AG04449 (cell line): ENCODE measurements around the gene C12orf75.
"Not testable (repeated sequence)": the region's sequence is repeated elsewhere in the genome, so short reads cannot be mapped to it uniquely, and the experiment has no call there.

Source experiments
- CTCF ChIA-PET: fragments of 350-600 bp; formaldehyde crosslinking; extraction: SDS; loops from one replicate; lab custom pipeline; 2021; ENCODE audit warnings: antibody characterized with exemption; lab: Yijun Ruan, JAX
- POLR2A ChIA-PET: fragments of 400-600, 350-600 bp; formaldehyde crosslinking; extraction: SDS; loops from one replicate; lab custom pipeline; 2020; ENCODE audit warnings: antibody characterized with exemption, inconsistent platforms; lab: Yijun Ruan, JAX
- DNase-seq: peaks from one replicate; pipeline ENCODE4 v3.0.0-alpha.2; 2010; ENCODE audit warnings: low read depth, low spot score
- H3K4me3 ChIP-seq: 2 replicates; pipeline ENCODE4 v1.5.1; 2011; ENCODE audit warnings: low read depth, mild to moderate bottlenecking, control low read depth, low read length
- TF ChIP-seq, protein P1 (sequence below): IDR thresholded peaks from one replicate; pipeline ENCODE4 v1.5.1; 2011; ENCODE audit warnings: mild to moderate bottlenecking, moderate library complexity, low read length, control low read depth, inconsistent platforms; ENCODE audit not compliant: insufficient read depth; ENCODE audit errors: missing control alignments

The C12orf75 gene

DNA sequence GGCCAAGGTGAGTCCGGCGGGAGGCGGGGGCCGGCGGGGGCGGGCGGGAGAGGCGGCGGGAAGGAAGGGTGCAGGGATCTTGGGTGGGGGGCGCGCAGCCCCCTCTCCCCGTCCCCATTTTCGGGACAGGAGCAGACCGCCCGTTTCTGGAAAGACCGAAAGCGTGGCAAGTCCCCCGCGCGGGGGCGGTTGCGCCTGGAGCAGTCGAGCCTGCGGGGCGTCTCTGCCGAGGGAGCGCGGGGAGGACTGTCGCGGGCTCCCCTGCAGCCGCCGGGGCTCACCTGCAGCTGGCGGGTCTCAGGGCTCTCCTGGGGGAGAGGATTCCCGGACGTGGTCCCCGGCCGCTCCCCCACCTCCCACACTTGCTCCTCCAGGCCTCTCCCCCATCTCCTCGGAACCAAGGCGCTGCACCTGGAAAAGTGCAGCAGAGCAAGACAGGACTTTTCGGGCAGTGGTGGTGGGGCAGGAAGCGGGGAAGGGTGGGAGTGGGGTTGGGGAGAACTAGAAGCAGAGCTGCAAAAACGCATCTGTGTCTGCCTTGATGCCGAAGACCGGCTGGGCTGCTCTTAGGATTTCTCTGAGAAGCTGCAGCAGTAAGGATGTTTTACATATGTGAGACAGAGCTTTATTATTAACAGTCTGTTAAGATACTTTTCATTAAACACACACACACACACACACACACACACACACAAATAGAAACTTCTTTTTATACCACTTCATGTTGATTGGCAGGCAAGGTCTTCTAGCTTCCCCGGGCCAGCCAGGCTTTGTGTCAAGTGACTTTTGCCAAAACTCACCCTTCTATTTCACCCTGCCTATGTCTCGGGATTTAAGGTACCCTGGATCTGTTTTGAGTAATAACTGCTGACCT is 677 bp downstream of the C12orf75 start:
- ChIA-PET CTCF (interaction anchor here (0.7 to 2.1 kb wide), 7 partner anchors 10 to 74 kb away, joined by 3 to 12 read pairs (median 3); no protein-coding TSS in a partner anchor), POLR2A (interaction anchor here (1.0 to 1.9 kb wide), 5 partner anchors 10 to 96 kb away, joined by 3 to 10 read pairs (median 4); partner anchors contain the start of gene APPL2)
- no peak for DNase-seq
- peak overlapping the region; percentile 74 for H3K4me3 ChIP-seq
- TF ChIP-seq, protein P1, sequence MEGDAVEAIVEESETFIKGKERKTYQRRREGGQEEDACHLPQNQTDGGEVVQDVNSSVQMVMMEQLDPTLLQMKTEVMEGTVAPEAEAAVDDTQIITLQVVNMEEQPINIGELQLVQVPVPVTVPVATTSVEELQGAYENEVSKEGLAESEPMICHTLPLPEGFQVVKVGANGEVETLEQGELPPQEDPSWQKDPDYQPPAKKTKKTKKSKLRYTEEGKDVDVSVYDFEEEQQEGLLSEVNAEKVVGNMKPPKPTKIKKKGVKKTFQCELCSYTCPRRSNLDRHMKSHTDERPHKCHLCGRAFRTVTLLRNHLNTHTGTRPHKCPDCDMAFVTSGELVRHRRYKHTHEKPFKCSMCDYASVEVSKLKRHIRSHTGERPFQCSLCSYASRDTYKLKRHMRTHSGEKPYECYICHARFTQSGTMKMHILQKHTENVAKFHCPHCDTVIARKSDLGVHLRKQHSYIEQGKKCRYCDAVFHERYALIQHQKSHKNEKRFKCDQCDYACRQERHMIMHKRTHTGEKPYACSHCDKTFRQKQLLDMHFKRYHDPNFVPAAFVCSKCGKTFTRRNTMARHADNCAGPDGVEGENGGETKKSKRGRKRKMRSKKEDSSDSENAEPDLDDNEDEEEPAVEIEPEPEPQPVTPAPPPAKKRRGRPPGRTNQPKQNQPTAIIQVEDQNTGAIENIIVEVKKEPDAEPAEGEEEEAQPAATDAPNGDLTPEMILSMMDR = no peak

DNA sequence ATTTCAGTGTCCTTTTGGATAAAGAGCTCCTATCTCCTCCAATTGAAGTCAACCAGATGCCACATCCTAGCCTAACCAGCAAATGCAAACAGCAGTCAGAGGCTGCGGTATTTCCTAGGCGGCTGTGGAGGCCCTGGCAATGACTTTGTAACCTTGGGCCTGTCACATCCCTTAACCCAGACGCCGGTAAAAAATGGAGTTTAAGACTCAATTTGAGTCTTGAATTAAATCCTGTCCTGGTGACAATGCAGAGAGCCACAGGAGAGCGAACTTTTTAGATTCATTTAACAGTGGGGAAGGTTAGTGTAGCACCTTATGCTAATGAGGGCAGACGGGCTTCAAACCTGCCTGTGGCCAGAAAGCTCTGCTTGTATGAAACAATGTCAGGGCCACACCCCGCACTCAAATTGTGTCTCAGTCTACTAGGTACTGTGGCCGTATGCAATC is 1.3 kb downstream of the C12orf75 start:
- peak overlapping the region; percentile 74 for H3K4me3 ChIP-seq
- DNase-seq = no peak
- CTCF ChIA-PET = interaction anchor here (0.7 to 2.1 kb wide), 6 partner anchors 11 to 52 kb away, joined by 3 to 12 read pairs (median 3); no protein-coding TSS in a partner anchor
- TF ChIP-seq, protein P1 = no peak
- POLR2A ChIA-PET = interaction anchor here (1.0 to 1.9 kb wide), 6 partner anchors 11 to 96 kb away, joined by 3 to 10 read pairs (median 4); partner anchors contain the start of gene APPL2

DNA sequence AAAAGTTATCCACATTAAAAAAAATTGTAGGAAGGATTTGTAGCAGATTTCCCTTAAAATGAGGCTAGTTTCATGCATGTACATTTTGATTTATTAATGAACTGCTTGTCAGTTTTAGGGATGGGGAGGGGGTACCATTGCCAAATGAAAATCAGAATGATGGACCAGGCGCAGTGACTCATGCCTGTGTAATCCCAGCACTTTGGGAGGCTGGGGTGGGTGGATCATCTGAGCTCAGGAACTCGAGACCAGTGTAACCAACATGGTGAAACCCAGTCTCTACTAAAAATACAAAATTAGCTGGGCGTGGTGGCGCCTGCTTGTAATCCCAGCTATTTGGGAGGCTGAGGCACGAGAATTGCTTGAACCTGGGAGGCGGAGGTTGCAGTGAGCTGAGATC is 1.8 kb downstream of the C12orf75 start:
- not testable (repeated sequence) for DNase-seq
- CTCF ChIA-PET = interaction anchor here (1.7 to 2.1 kb wide), 4 partner anchors 11 to 78 kb away, joined by 3 to 12 read pairs (median 5); no protein-coding TSS in a partner anchor
- POLR2A ChIA-PET = interaction anchor here (1.0 to 1.9 kb wide), 6 partner anchors 11 to 97 kb away, joined by 3 to 10 read pairs (median 4); partner anchors contain the start of gene APPL2
- H3K4me3 ChIP-seq = peak overlapping the region; percentile 74

DNA sequence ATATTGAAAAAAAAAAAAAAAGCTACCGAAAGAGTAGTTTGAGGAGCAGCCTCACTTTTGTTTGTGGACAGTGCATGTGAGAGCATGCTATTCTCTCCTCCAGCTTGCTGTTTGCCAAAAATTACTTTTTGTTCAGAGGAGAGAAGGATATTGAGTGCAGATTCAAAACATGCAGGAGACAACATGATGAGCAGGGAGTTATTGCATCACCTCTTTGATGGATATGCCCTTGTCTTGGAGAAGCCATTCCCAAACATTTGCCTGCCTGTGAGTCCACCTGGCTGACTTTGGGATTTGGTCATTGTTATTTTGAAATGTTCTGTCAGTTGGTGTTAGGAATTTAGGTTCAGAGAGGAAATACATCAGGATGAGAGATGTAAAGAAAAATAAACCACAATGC is 2.4 kb downstream of the C12orf75 start:
- POLR2A ChIA-PET = interaction anchor here (1.0 to 2.0 kb wide), 3 partner anchors 15 to 79 kb away, joined by 4 to 10 read pairs (median 5); no protein-coding TSS in a partner anchor

DNA sequence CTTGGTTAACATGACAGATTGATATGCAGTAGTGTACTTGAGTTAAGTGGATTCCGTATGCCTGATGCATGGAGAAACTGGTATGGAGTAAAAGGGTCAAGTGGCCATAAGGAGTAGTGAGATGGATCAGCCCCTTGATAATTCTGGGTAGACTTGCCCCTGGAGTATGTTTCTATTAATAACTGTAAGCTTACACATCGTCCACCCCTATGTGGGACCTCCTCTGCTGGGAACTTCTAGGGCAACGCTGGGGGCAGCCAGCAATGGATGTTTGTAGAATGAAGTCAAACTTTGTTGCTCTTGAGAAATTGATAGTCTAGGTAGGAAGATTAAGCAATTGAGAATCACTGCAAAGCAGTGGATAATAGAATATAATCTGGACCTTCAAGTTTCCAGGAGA is 3.5 kb downstream of the C12orf75 start:
- POLR2A ChIA-PET = interaction anchor here (1.5 to 2.0 kb wide), 3 partner anchors 9 to 80 kb away, joined by 3 to 10 read pairs (median 5); no protein-coding TSS in a partner anchor
- peak; percentile 72 for DNase-seq
- CTCF ChIA-PET = interaction anchor here (1.3 to 1.8 kb wide), 2 partner anchors 54 to 80 kb away, joined by 3 to 4 read pairs; no protein-coding TSS in a partner anchor
- peak overlapping the region; percentile 41 for H3K4me3 ChIP-seq
- TF ChIP-seq, protein P1 = no peak

More for the DNA sequence above, 2.4 kb downstream of the C12orf75 start:
- TF ChIP-seq, protein P1 = no peak
- DNase-seq = no peak
- peak overlapping the region; percentile 74 for H3K4me3 ChIP-seq
- CTCF ChIA-PET = interaction anchor here (0.7 to 2.1 kb wide), 5 partner anchors 11 to 79 kb away, joined by 3 to 12 read pairs (median 4); no protein-coding TSS in a partner anchor

DNA sequence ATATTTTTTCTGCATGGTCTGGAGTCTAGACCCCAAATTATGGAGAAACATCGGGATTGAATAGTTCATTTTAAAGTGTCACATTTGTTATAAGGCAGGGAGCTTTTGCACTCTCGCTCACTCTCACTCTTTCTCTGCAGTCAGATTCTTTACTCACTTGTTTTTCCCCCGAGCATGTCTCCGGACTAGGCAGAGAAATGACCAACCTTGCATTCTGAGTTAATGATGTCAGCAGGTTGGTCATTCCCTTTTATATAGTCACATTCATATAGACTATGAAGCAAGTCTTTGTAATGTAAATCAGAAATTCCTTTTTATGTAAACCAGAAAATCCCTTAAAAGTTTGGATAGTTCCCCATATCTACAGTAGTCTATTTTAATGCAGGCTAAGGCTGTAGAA is 4.1 kb downstream of the C12orf75 start:
- ChIA-PET CTCF (interaction anchor here (0.5 to 1.3 kb wide), 2 partner anchors 19 to 55 kb away, joined by 3 read pairs; no protein-coding TSS in a partner anchor), POLR2A (interaction anchor here (1.0 to 2.0 kb wide), 4 partner anchors 8 to 80 kb away, joined by 3 to 10 read pairs (median 6); no protein-coding TSS in a partner anchor)
- TF ChIP-seq, protein P1 = no peak
- peak; percentile 45 for DNase-seq
- peak overlapping the region; percentile 41 for H3K4me3 ChIP-seq
